Measurements from ENCODE around the gene FAM50A. TPM values are rescaled to one million over a fixed set of nuclear protein-coding genes. Genes with fewer than 3 reads are reported as not detected.

Gene FAM50A
- total and polyA plus RNA-seq, 8 donors = 21.2 to 128 (median 23.0) TPM

GRCh38 chrX:154470434-154470833, 26.5 kb downstream of the FAM50A start:
- intact Hi-C loops (cut with DNase I) = no loop called here
- no peak for FAIRE-seq
- 92 to 96% methylated on average over 14 of the region's 14 CpGs for whole genome bisulfite sequencing, 2 donors
- peaks cover 0 to 4% (median 0%) of the 10 kb centered on the region in 3 donors for H3K36me3 ChIP-seq
- H3K27me3 ChIP-seq = peaks cover 0 to 4% (median 0%) of the 10 kb centered on the region in 4 donors
- H3K4me3 ChIP-seq = no peak overlapping the region
- TF ChIP-seq CTCF (IDR thresholded peaks at IDR 0.05) = no peak
- H3K4me1 ChIP-seq = no peaks in the 10 kb centered on the region
- DNase-seq = peak in 1 of 6 donors; percentile 73
- no peaks in the 10 kb centered on the region for H3K9me3 ChIP-seq
- no peak overlapping the region for H3K27ac ChIP-seq
- ATAC-seq = no peak

GRCh38 chrX:154470914-154471568, 27.1 kb downstream of the FAM50A start:
- no peak for FAIRE-seq
- Histone ChIP-seq H3K27ac (no peak overlapping the region), H3K9me3 (no peaks in the 10 kb centered on the region), H3K36me3 (no peaks in the 10 kb centered on the region), H3K4me3 (no peak overlapping the region), H3K27me3 (peaks cover 0 to 8% (median 0%) of the 10 kb centered on the region in 4 donors), H3K4me1 (no peaks in the 10 kb centered on the region)
- TF ChIP-seq CTCF (IDR thresholded peaks at IDR 0.05) = no peak
- no peak for ATAC-seq
- WGBS, 2 donors = 90 to 91% methylated on average over 23 of the region's 23 CpGs
- intact Hi-C loops (cut with DNase I) = no loop called here
- no peak for DNase-seq

GRCh38 chrX:154471839-154472684, 28.1 kb downstream of the FAM50A start:
- WGBS, 2 donors = 86 to 94% methylated on average over 22 to 23 of the region's 23 CpGs
- Histone ChIP-seq H3K4me3 (no peak overlapping the region), H3K27ac (no peak overlapping the region), H3K36me3 (no peaks in the 10 kb centered on the region), H3K9me3 (no peaks in the 10 kb centered on the region), H3K4me1 (no peaks in the 10 kb centered on the region), H3K27me3 (peaks cover 0 to 8% (median 0%) of the 10 kb centered on the region in 4 donors)
- ATAC-seq (no peak), FAIRE-seq (no peak), DNase-seq (no peak)
- intact Hi-C loops (cut with DNase I) = no loop called here
- TF ChIP-seq CTCF (IDR thresholded peaks at IDR 0.05) = no peak

GRCh38 chrX:154472685-154473632, 29.0 kb downstream of the FAM50A start:
- H3K27ac ChIP-seq = no peak overlapping the region
- FAIRE-seq (no peak), DNase-seq (no peak), ATAC-seq (no peak)
- H3K4me3 ChIP-seq = no peak overlapping the region
- 71 to 81% methylated on average over 27 to 28 of the region's 28 CpGs for WGBS, 2 donors
- H3K36me3 ChIP-seq = no peaks in the 10 kb centered on the region
- no peak for TF ChIP-seq CTCF (IDR thresholded peaks at IDR 0.05)
- peaks cover 0 to 8% (median 0%) of the 10 kb centered on the region in 4 donors for H3K27me3 ChIP-seq
- no peaks in the 10 kb centered on the region for H3K4me1 ChIP-seq
- H3K9me3 ChIP-seq = no peaks in the 10 kb centered on the region
- intact Hi-C loops (cut with DNase I) = no loop called here

Measured in pancreas (tissue), 10 donors.